A673 (cell line): ENCODE data around the gene CELSR1. TPM values are rescaled to one million over a fixed set of nuclear protein-coding genes. Genes with fewer than 3 reads are reported as not detected.

ENCODE experiments used
- Bru-seq: library from RNA; stranded (reverse); fragments of 400-500 nt; gene quantifications from one replicate; lab custom pipeline; 2021; lab: Mats Ljungman, UMichigan
- BruChase-seq, 2 experiments: library from RNA; stranded (reverse); fragments of 400-500 nt; gene quantifications; one replicate each; lab custom pipeline; 2021; lab: Mats Ljungman, UMichigan
- BruUV-seq: library from RNA; stranded (reverse); fragments of 400-500 nt; replicated peaks from 2 replicates; lab custom pipeline; 2021; lab: Mats Ljungman, UMichigan
- CTCF ChIA-PET: fragments of 300-600 bp; sonication (Branson Sonifier 250); formaldehyde crosslinking; loops from one replicate; lab custom pipeline; 2022; ENCODE audit warnings: antibody characterized with exemption; lab: Charles Lee
- POLR2A ChIA-PET: fragments of 300-600 bp; sonication (Branson Sonifier 250); formaldehyde crosslinking; loops from one replicate; lab custom pipeline; 2022; ENCODE audit warnings: antibody characterized with exemption; ENCODE audit not compliant: low non-redundant PET; lab: Charles Lee
- DNase-seq: peaks from one replicate; pipeline ENCODE4 v3.0.0-alpha.2; 2015; ENCODE audit warnings: low spot score
- H3K27ac ChIP-seq: fragments of 200-600 bp; sonication (generic); 2 replicates; pipeline ENCODE4 v1.5.1; 2016; ENCODE audit warnings: mixed run types, low read depth, mild to moderate bottlenecking, mixed read lengths, antibody characterized with exemption, low read length; ENCODE audit not compliant: poor library complexity, severe bottlenecking
- H3K27me3 ChIP-seq: fragments of 200-600 bp; sonication (generic); replicated peaks from 2 replicates; pipeline ENCODE4 v1.6.1; 2017; ENCODE audit warnings: mixed run types, low read depth, mild to moderate bottlenecking, mixed read lengths, antibody characterized with exemption, low read length; ENCODE audit not compliant: insufficient read depth, poor library complexity
- H3K36me3 ChIP-seq: fragments of 200-600 bp; sonication (generic); 2 replicates; pipeline ENCODE4 v1.6.1; 2016; ENCODE audit warnings: mixed run types, mild to moderate bottlenecking, mixed read lengths, antibody characterized with exemption, low read length; ENCODE audit not compliant: insufficient read depth, poor library complexity, severe bottlenecking
- H3K4me1 ChIP-seq: fragments of 200-600 bp; sonication (generic); 2 replicates; pipeline ENCODE4 v1.6.1; 2017; ENCODE audit warnings: mixed run types, mild to moderate bottlenecking, mixed read lengths, antibody characterized with exemption, low read length; ENCODE audit not compliant: insufficient read depth, poor library complexity, severe bottlenecking
- H3K4me3 ChIP-seq: fragments of 200-600 bp; sonication (generic); 2 replicates; pipeline ENCODE4 v1.5.1; 2016; ENCODE audit warnings: low read depth, mixed run types, mild to moderate bottlenecking, mixed read lengths, low read length; ENCODE audit not compliant: poor library complexity, severe bottlenecking
- H3K9me3 ChIP-seq: fragments of 200-600 bp; sonication (generic); 2 replicates; pipeline ENCODE4 v1.6.1; 2016; ENCODE audit warnings: mixed run types, low read depth, mild to moderate bottlenecking, mixed read lengths, antibody characterized with exemption, low read length; ENCODE audit not compliant: poor library complexity, severe bottlenecking
- EZH2 ChIP-seq: fragments of 200-600 bp; sonication (generic); IDR thresholded peaks from 2 replicates; pipeline ENCODE4 v1.6.1; 2017; ENCODE audit warnings: borderline replicate concordance, low read depth, mild to moderate bottlenecking, mixed read lengths, antibody characterized with exemption, low read length; ENCODE audit not compliant: poor library complexity, severe bottlenecking
- intact Hi-C: fragments of 100-400 bp; cut with micrococcal nuclease; formaldehyde crosslinking; loops from one replicate; pipeline ENCODE4 v1.10.0; 2022; ENCODE audit not compliant: unreplicated experiment
- long read RNA-seq: library from polyadenylated mRNA; stranded (forward); transcript quantifications from one replicate; pipeline ENCODE4 v2.0.0, GENCODE V29; 2022
- total RNA-seq: library from RNA; stranded (reverse); gene quantifications from 2 replicates; pipeline ENCODE4 v1.2.3, GENCODE V29; 2021
- TF ChIP-seq, protein P1 (sequence below): fragments of 300-800, 200-600 bp; sonication (generic); conservative IDR thresholded peaks from 2 replicates; pipeline ENCODE4 v1.5.1; 2017; ENCODE audit warnings: low read depth, mild to moderate bottlenecking, antibody characterized with exemption, low read length, moderate library complexity, mixed read lengths

The CELSR1 gene, protein sequence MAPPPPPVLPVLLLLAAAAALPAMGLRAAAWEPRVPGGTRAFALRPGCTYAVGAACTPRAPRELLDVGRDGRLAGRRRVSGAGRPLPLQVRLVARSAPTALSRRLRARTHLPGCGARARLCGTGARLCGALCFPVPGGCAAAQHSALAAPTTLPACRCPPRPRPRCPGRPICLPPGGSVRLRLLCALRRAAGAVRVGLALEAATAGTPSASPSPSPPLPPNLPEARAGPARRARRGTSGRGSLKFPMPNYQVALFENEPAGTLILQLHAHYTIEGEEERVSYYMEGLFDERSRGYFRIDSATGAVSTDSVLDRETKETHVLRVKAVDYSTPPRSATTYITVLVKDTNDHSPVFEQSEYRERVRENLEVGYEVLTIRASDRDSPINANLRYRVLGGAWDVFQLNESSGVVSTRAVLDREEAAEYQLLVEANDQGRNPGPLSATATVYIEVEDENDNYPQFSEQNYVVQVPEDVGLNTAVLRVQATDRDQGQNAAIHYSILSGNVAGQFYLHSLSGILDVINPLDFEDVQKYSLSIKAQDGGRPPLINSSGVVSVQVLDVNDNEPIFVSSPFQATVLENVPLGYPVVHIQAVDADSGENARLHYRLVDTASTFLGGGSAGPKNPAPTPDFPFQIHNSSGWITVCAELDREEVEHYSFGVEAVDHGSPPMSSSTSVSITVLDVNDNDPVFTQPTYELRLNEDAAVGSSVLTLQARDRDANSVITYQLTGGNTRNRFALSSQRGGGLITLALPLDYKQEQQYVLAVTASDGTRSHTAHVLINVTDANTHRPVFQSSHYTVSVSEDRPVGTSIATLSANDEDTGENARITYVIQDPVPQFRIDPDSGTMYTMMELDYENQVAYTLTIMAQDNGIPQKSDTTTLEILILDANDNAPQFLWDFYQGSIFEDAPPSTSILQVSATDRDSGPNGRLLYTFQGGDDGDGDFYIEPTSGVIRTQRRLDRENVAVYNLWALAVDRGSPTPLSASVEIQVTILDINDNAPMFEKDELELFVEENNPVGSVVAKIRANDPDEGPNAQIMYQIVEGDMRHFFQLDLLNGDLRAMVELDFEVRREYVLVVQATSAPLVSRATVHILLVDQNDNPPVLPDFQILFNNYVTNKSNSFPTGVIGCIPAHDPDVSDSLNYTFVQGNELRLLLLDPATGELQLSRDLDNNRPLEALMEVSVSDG (N-terminal part only)
- 2.3 and 3.5 TPM in 2 replicates for total RNA-seq
- percentile 29 among the genes with signal in this experiment for Bru-seq, nascent RNA
- BruChase-seq, experiment 1, labeled RNA remaining after a 2-hour chase: percentile 31 among the genes with signal in this experiment
- BruChase-seq, experiment 2, labeled RNA remaining after a 6-hour chase: percentile 38 among the genes with signal in this experiment
- long read RNA-seq, partial matches to known transcripts: 1 of 6 reads
- long read RNA-seq, other reads (novel, unspliced or antisense): 5 of 6 reads

DNA sequence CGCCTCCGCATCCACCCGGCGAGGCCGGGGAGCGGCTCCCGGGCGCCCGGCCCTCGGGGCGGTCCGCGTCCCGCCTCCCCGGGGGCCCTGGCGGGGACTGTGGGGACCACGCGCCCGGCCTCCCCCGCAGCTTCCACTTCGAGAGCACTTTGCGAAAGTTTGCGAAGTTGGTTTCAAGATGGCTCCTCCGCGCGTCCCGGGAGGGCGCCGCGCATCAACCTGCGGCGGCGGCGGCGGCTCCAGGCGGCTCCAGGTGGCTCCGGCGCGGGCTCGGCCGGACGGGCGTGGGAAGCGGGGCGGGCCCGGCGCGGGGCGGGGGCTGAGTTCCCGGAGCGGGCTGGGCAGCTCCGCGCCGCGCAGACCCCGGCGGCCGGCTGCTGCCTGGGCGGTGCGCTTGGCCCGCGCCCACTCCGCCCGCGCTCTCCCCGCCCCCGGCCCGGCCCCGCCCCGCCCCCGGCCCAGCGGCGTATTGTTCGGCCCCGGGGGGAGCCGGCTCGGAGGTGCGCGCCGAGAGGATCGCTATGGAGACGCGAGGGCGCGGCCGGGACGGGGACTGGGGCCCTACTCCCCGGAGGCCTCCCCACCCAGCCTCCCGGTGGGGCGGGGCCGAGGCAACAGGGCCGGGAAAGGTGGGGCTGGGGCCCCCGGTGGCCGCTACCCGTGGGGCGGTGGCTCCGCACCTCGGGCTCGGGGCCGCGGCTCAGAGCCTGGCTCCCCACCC, at the start of gene CELSR1:
CELSR1 (minus strand) TSS at position 396 of the 721 bp plus-strand sequence. CDS start 450 bp downstream, outside the sequence.
- peak; percentile 50 for DNase-seq
- CTCF ChIA-PET: interaction anchor here (1.7 kb wide), 1 partner anchor 170 kb away, joined by 10 read pairs; no protein-coding TSS in a partner anchor
- Histone ChIP-seq H3K4me1 (peaks cover 10% of the 10 kb centered on the region), H3K4me3 (peak within 1 kb of the TSS; percentile 55), H3K27ac (no peak within 1 kb of the TSS), H3K36me3 (no peaks in the 10 kb centered on the region), H3K9me3 (no peaks in the 10 kb centered on the region), H3K27me3 (peaks cover 11% of the 10 kb centered on the region)
- POLR2A ChIA-PET: no interaction called here
- no TSS peak for BruUV-seq
- intact Hi-C loops: loop anchor here (10.0 kb wide), 1 partner anchor 543 kb away; no protein-coding TSS in a partner anchor
- no peak for TF ChIP-seq EZH2
- TF ChIP-seq, protein P1, sequence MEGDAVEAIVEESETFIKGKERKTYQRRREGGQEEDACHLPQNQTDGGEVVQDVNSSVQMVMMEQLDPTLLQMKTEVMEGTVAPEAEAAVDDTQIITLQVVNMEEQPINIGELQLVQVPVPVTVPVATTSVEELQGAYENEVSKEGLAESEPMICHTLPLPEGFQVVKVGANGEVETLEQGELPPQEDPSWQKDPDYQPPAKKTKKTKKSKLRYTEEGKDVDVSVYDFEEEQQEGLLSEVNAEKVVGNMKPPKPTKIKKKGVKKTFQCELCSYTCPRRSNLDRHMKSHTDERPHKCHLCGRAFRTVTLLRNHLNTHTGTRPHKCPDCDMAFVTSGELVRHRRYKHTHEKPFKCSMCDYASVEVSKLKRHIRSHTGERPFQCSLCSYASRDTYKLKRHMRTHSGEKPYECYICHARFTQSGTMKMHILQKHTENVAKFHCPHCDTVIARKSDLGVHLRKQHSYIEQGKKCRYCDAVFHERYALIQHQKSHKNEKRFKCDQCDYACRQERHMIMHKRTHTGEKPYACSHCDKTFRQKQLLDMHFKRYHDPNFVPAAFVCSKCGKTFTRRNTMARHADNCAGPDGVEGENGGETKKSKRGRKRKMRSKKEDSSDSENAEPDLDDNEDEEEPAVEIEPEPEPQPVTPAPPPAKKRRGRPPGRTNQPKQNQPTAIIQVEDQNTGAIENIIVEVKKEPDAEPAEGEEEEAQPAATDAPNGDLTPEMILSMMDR: no peak

DNA sequence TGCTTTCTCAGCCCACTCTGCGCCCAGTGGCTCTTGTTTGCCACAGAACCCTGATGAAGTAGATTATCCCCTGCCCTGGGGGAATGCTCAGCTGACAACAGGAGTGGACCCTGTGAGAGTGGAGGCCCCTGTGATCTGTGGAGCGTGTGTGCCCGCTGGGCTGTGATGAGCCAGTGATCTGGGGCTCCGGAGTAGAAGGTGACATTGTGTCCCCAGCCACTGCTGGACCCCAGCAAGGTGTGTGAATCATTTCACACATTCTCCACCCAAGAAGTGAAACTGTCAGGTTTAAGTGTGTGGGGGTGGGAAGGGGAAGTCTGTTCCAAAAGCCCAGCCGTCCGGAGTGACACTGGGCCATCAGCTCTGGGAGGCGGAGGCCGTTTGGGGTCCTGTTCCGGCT, 49.6 kb upstream of the CELSR1 start:
- BruUV-seq: no TSS peak
- POLR2A ChIA-PET: no interaction called here
- H3K4me3 ChIP-seq: no peak overlapping the region
- no peaks in the 10 kb centered on the region for H3K27me3 ChIP-seq
- H3K4me1 ChIP-seq: peaks cover 19% of the 10 kb centered on the region
- intact Hi-C loops: no loop called here
- TF ChIP-seq, protein P1: no peak
- no peak for TF ChIP-seq EZH2
- no peaks in the 10 kb centered on the region for H3K9me3 ChIP-seq
- CTCF ChIA-PET: no interaction called here
- no peaks in the 10 kb centered on the region for H3K36me3 ChIP-seq
- DNase-seq: no peak
- no peak overlapping the region for H3K27ac ChIP-seq
